GM12801 (cell line): ENCODE measurements around the gene ZFP36.

ENCODE experiments used
- TF ChIP-seq, protein P1 (sequence below): IDR thresholded peaks from one replicate; pipeline ENCODE4 v1.5.1; 2011; ENCODE audit warnings: control low read depth; ENCODE audit not compliant: insufficient read length; ENCODE audit errors: extremely low read depth

Gene ZFP36

GRCh38 chr19:39388657-39389056 is 18.0 kb upstream of the ZFP36 start:
- TF ChIP-seq, protein P1, sequence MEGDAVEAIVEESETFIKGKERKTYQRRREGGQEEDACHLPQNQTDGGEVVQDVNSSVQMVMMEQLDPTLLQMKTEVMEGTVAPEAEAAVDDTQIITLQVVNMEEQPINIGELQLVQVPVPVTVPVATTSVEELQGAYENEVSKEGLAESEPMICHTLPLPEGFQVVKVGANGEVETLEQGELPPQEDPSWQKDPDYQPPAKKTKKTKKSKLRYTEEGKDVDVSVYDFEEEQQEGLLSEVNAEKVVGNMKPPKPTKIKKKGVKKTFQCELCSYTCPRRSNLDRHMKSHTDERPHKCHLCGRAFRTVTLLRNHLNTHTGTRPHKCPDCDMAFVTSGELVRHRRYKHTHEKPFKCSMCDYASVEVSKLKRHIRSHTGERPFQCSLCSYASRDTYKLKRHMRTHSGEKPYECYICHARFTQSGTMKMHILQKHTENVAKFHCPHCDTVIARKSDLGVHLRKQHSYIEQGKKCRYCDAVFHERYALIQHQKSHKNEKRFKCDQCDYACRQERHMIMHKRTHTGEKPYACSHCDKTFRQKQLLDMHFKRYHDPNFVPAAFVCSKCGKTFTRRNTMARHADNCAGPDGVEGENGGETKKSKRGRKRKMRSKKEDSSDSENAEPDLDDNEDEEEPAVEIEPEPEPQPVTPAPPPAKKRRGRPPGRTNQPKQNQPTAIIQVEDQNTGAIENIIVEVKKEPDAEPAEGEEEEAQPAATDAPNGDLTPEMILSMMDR = no peak

GRCh38 chr19:39389631-39390414 is 16.8 kb upstream of the ZFP36 start:
- TF ChIP-seq, protein P1 = no peak

DNA sequence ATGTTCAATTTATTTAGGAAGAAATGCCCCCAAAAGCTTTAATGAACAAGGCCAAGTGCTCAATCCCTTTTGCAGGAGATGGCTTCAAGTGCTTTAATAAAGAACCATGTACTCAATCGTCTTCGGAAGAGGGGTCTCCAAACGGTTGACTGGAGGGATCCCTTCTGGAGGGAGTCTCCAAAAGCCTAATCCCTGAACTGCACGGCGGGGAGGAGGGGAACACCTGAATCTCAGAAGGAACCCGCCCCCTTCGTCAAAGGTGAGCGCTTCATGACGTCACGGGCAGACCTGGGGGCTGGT is 16.2 kb upstream of the ZFP36 start:
- TF ChIP-seq, protein P1 = no peak

GRCh38 chr19:39390751-39391437 is 15.8 kb upstream of the ZFP36 start, which contains the start of the genes MED29 and PAF1:
Gene MED29, plus strand, starts transcription at chr19:39391378. Its CDS starts 45 bp downstream, at chr19:39391423.
Gene PAF1, minus strand, starts transcription at chr19:39391106. Its CDS starts 242 bp downstream, at chr19:39390864.
- TF ChIP-seq, protein P1 = no peak

- TF ChIP-seq, protein P1 = peak; percentile 68
Measured at GRCh38 chr19:39397360-39398296, 9.0 kb upstream of the ZFP36 start.

- TF ChIP-seq, protein P1 = no peak
Measured at GRCh38 chr19:39398297-39398864, 8.3 kb upstream of the ZFP36 start.
